Nephron progenitor cell (in vitro differentiated cells): ENCODE data around the gene SYCP3.
A peak's percentile ranks its signal among the peaks of the same experiment; 100 is the strongest.
"Not testable (repeated sequence)": the region's sequence is repeated elsewhere in the genome, so short reads cannot be mapped to it uniquely, and the experiment has no call there.

Experiments
- DNase-seq: peaks from one replicate; pipeline ENCODE4 v3.0.0; 2021
- H3K27ac Mint-ChIP-seq: 2 replicates; pipeline ENCODE4 v1.8.0; 2021; ENCODE audit warnings: mild to moderate bottlenecking, moderate library complexity, mixed read lengths
- H3K27me3 Mint-ChIP-seq: 2 replicates; pipeline ENCODE4 v1.8.0; 2021; ENCODE audit warnings: mild to moderate bottlenecking, low read depth, mixed read lengths; ENCODE audit not compliant: poor library complexity
- H3K36me3 Mint-ChIP-seq: 2 replicates; pipeline ENCODE4 v1.8.0; 2021; ENCODE audit warnings: low read depth, mixed read lengths
- H3K4me1 Mint-ChIP-seq: 2 replicates; pipeline ENCODE4 v1.8.0; 2021; ENCODE audit warnings: mixed read lengths
- H3K4me3 Mint-ChIP-seq: 2 replicates; pipeline ENCODE4 v1.8.0; 2021; ENCODE audit warnings: mild to moderate bottlenecking, moderate library complexity, mixed read lengths
- H3K9me3 Mint-ChIP-seq: 2 replicates; pipeline ENCODE4 v1.8.0; 2021; ENCODE audit warnings: mild to moderate bottlenecking, moderate library complexity, mixed read lengths
- CTCF ChIP-seq: fragments of 200-600 bp; sonication (generic); IDR thresholded peaks from 2 replicates; pipeline ENCODE4 v1.5.0; 2021; ENCODE audit warnings: antibody characterized with exemption

Gene SYCP3

DNA sequence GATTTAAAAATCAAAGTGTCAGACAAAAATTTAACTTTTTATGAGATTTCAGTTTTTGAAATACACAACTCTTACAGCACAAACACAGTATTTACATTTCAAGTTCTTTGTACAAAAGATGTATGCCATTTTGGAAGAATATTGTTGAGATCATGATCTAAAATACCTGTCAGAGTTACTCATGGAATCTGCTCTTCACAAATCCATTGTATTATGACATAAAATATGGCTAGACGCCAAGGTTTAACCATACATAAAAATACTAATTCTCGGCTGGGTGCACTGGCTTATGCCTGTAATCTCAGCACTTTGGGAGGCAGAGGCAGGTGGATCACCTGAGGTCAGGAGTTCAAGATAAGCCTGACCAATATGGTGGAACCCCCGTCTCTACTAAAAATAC is 6.2 kb upstream of the SYCP3 start:
- Mint-ChIP-seq H3K27ac (peak overlapping the region; percentile 21), H3K36me3 (peaks cover 32% of the 10 kb centered on the region), H3K4me3 (no peak overlapping the region)

DNA sequence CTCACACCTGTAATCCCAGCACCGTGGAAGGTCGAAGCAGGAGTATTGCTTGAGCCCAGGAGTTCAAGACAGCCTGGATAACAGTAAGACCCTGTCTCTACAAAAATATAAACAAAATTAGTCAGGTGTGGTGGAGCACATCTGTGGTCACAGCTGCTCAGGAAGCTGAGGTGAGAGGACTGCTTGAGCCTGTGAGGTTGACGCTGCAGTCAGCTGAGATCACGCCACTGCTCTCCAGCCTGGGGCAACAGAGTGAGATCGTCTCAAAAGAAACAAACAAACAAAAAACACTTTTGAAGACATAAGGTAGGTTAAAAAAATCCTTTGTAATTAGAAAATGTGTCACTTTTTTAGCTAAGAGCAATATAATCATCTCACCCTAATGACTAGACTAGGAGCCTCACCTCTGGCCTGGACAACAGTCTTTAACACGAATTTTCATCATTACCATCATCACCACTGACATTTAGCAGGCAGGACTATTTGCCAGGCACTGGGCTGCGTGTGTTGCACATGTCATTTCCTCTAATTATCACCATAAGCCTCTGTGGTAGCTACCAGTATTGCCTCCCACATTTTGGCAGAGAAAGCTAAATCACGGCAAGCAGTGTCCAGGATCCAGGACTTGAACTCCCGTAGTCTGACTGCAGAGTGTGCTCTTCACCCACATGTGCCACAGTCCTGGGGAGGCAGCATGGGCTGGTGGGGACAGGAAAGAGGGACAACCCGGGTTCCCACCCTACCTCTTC is 4.6 kb upstream of the SYCP3 start:
- H3K4me3 Mint-ChIP-seq, result no peak overlapping the region

More for the DNA sequence above, 6.2 kb upstream of the SYCP3 start:
- DNase-seq, result no peak
- no peaks in the 10 kb centered on the region for H3K27me3 Mint-ChIP-seq
- H3K4me1 Mint-ChIP-seq, result peaks cover 7% of the 10 kb centered on the region
- no peak for TF ChIP-seq CTCF
- H3K9me3 Mint-ChIP-seq, result no peaks in the 10 kb centered on the region

DNA sequence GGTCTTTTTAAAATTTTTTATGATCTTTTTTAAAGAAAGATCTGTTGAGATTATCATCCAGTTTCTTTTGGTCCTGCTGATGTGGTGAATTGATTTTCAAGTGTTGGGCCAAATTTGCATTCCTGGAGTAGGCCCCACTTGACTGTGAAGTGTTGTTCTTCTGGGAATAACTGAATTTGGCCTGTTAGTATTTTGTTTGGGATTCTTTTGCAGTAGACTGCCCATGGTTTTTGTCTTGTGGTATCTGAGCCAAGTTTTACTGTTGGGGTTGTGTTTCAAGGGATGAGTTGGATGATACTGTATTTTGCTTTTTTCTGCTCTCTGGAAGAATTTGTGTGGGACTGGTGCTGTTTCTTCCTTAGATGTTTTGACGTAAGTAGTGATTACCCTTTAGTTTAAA is 4.0 kb upstream of the SYCP3 start:
- no peak for TF ChIP-seq CTCF
- Mint-ChIP-seq H3K4me3 (no peak overlapping the region), H3K36me3 (peaks cover 47% of the 10 kb centered on the region), H3K9me3 (no peaks in the 10 kb centered on the region), H3K27me3 (no peaks in the 10 kb centered on the region), H3K4me1 (peaks cover 7% of the 10 kb centered on the region), H3K27ac (peak overlapping the region; percentile 73)
- no peak for DNase-seq

More for the DNA sequence above, 4.6 kb upstream of the SYCP3 start:
- H3K4me1 Mint-ChIP-seq, result peaks cover 7% of the 10 kb centered on the region
- H3K36me3 Mint-ChIP-seq, result peaks cover 43% of the 10 kb centered on the region
- H3K9me3 Mint-ChIP-seq, result no peaks in the 10 kb centered on the region
- TF ChIP-seq CTCF, result no peak
- no peaks in the 10 kb centered on the region for H3K27me3 Mint-ChIP-seq
- DNase-seq, result no peak
- H3K27ac Mint-ChIP-seq, result peak overlapping the region; percentile 73

DNA sequence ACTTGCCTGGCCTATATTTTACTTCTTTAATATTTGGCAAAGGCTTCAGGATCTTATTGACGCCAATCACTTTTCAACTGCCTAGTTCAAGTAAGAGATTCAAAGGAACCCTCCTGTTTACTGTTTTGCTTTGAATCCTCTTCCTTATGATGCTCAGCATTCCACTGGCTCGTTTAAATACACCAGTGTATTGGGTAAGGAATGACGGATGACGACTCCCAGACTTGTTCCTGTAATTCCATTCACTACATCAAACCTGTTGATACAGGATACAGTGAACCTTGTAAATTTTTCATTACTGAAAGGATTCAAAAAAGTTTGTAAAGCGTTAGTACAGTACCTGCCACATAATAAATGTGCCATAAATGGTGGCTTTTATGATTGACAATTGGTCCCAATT is 1.7 kb upstream of the SYCP3 start:
- peaks cover 55% of the 10 kb centered on the region for H3K36me3 Mint-ChIP-seq
- H3K4me3 Mint-ChIP-seq, result no peak overlapping the region
- no peak for TF ChIP-seq CTCF
- no peaks in the 10 kb centered on the region for H3K9me3 Mint-ChIP-seq
- peaks cover 13% of the 10 kb centered on the region for H3K4me1 Mint-ChIP-seq
- DNase-seq, result no peak
- no peak overlapping the region for H3K27ac Mint-ChIP-seq
- no peaks in the 10 kb centered on the region for H3K27me3 Mint-ChIP-seq

GRCh38 chr12:101740566-101740965 is 1.3 kb upstream of the SYCP3 start:
- no peaks in the 10 kb centered on the region for H3K27me3 Mint-ChIP-seq
- peaks cover 55% of the 10 kb centered on the region for H3K36me3 Mint-ChIP-seq
- no peak for DNase-seq
- no peak overlapping the region for H3K27ac Mint-ChIP-seq
- TF ChIP-seq CTCF, result no peak
- H3K4me1 Mint-ChIP-seq, result peaks cover 13% of the 10 kb centered on the region
- H3K4me3 Mint-ChIP-seq, result no peak overlapping the region
- no peaks in the 10 kb centered on the region for H3K9me3 Mint-ChIP-seq

DNA sequence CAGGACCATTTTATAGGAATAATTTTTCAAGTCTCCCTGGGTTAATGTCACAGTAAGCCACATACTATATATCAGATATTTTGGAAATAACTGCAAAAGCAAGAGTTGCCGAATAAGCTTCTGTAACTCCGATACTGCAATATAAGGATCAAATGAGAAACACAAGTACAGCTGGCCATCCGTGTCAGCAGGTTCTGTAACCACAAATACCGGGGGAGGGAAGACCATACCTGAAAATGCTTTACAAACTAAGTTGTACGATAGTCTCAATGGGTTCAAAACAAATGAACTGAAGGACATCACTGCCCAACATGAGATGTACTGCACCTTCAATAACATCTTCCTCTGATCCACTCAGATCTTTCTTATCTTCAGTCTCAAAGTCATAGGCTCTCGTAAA is 1.8 kb downstream of the SYCP3 start:
- H3K27ac Mint-ChIP-seq, result no peak overlapping the region
- no peak for TF ChIP-seq CTCF
- no peaks in the 10 kb centered on the region for H3K27me3 Mint-ChIP-seq
- H3K4me3 Mint-ChIP-seq, result no peak overlapping the region
- no peak for DNase-seq
- H3K4me1 Mint-ChIP-seq, result peaks cover 6% of the 10 kb centered on the region
- peaks cover 34% of the 10 kb centered on the region for H3K36me3 Mint-ChIP-seq
- H3K9me3 Mint-ChIP-seq, result no peaks in the 10 kb centered on the region

DNA sequence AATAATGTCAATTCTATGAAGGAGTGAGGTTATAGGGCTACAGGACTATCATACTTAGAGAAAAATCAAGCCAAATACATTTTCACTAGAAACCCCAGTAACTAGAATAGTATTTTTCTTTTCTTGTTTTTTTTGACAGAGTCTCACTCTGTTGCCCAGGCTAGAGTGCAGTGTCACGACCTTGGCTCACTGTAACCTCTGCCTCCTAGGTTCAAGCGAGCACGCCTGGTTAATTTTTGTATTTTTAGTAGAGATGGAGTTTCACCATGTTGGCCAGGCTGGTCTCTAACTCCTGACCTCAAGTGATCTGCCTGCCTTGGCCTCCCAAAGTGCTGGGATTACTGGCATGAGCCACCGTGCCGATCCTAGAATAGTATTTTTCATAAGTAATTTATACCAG is 4.8 kb downstream of the SYCP3 start:
- peaks cover 25% of the 10 kb centered on the region for H3K36me3 Mint-ChIP-seq
- DNase-seq, H3K27me3 Mint-ChIP-seq, H3K4me3 Mint-ChIP-seq, H3K4me1 Mint-ChIP-seq, H3K9me3 Mint-ChIP-seq, H3K27ac Mint-ChIP-seq: not testable (repeated sequence)
